SK-N-SH (cell line): ENCODE data around the gene C19orf12. TPM values are rescaled to one million over a fixed set of nuclear protein-coding genes. Genes with fewer than 3 reads are reported as not detected.

ENCODE experiments used
- CTCF ChIA-PET: fragments of 300-600, 350-600 bp; formaldehyde crosslinking; extraction: SDS; loops from one replicate; lab custom pipeline; 2021; lab: Yijun Ruan, JAX
- POLR2A ChIA-PET: fragments of 350-600 bp; sonication (Branson Sonifier 250); formaldehyde crosslinking; extraction: SDS; loops from one replicate; lab custom pipeline; 2020; ENCODE audit warnings: antibody characterized with exemption, inconsistent platforms; lab: Yijun Ruan, JAX
- DNase-seq: peaks from one replicate; pipeline ENCODE4 v3.0.0; 2012
- H2AFZ ChIP-seq: fragments of 200-600 bp; sonication (generic); 2 replicates; pipeline ENCODE4 v1.8.1; 2016; ENCODE audit warnings: antibody characterized with exemption, mild to moderate bottlenecking, low read depth
- H3F3A ChIP-seq: fragments of 200-600 bp; sonication (generic); replicated peaks from 2 replicates; pipeline ENCODE3; 2016; ENCODE audit warnings: antibody characterized with exemption, mild to moderate bottlenecking; ENCODE audit not compliant: insufficient read depth
- H3K27ac ChIP-seq, 2 experiments: fragments of 200-500 bp in 1 of 2; fragments of 200-600 bp in 1 of 2; sonication (Bioruptor generic) in 1 of 2; sonication (generic), shearing (Covaris generic) in 1 of 2; 2 replicates each; pipeline versions ENCODE4 v1.5.1 to v1.6.1; 2014 to 2016; ENCODE audit warnings: low read depth in 2 of 2, inconsistent platforms in 1 of 2, low read length in 1 of 2, mild to moderate bottlenecking in 1 of 2, mixed read lengths in 1 of 2
- H3K27me3 ChIP-seq: fragments of 200-600 bp; sonication (generic), shearing (Covaris generic); 2 replicates; pipeline ENCODE4 v1.6.1; 2016; ENCODE audit warnings: mixed run types; ENCODE audit not compliant: insufficient read depth
- H3K36me3 ChIP-seq, 2 experiments: fragments of 200-500 bp in 1 of 2; fragments of 200-600 bp in 1 of 2; sonication (Bioruptor generic) in 1 of 2; sonication (generic) in 1 of 2; replicated peaks in 1 of 2; 2 replicates each; pipeline versions ENCODE3 to v1.5.1; 2014 to 2016; ENCODE audit warnings: low read length in 1 of 2, mild to moderate bottlenecking in 1 of 2; ENCODE audit not compliant: insufficient read depth in 2 of 2, control insufficient read depth in 1 of 2
- H3K4me1 ChIP-seq, 2 experiments: fragments of 200-500 bp in 1 of 2; fragments of 200-600 bp in 1 of 2; sonication (Bioruptor generic) in 1 of 2; sonication (generic), shearing (Covaris generic) in 1 of 2; 2 replicates each; pipeline versions ENCODE4 v1.5.1 to v1.6.1; 2014 to 2016; ENCODE audit warnings: low read depth in 1 of 2, low read length in 1 of 2, mixed run types in 1 of 2; ENCODE audit not compliant: insufficient read depth in 2 of 2, control insufficient read depth in 1 of 2
- H3K4me2 ChIP-seq: fragments of 200-600 bp; sonication (generic), shearing (Covaris generic); 2 replicates; pipeline ENCODE4 v1.6.1; 2017; ENCODE audit warnings: mixed run types
- H3K4me3 ChIP-seq, 2 experiments: fragments of 200-500 bp in 1 of 2; fragments of 200-600 bp in 1 of 2; sonication (Bioruptor generic) in 1 of 2; sonication (generic), shearing (Covaris generic) in 1 of 2; 2 replicates each; pipeline versions ENCODE4 v1.5.1 to v1.8.1; 2014 to 2016; ENCODE audit warnings: low read depth in 2 of 2, inconsistent platforms in 1 of 2, low read length in 1 of 2, mild to moderate bottlenecking in 1 of 2, mixed read lengths in 1 of 2, moderate library complexity in 1 of 2
- H3K79me2 ChIP-seq: fragments of 200-600 bp; sonication (generic); 2 replicates; pipeline ENCODE4 v1.8.1; 2017; ENCODE audit warnings: mild to moderate bottlenecking; ENCODE audit not compliant: insufficient read depth
- H3K9ac ChIP-seq: fragments of 200-600 bp; sonication (generic); 2 replicates; pipeline ENCODE4 v1.6.1; 2017; ENCODE audit warnings: mixed run types
- H3K9me2 ChIP-seq: fragments of 200-600 bp; sonication (generic); 2 replicates; pipeline ENCODE4 v1.6.1; 2017; ENCODE audit warnings: mixed run types
- H3K9me3 ChIP-seq: fragments of 200-600 bp; sonication (generic); 2 replicates; pipeline ENCODE4 v1.6.1; 2017; ENCODE audit warnings: mixed run types, mild to moderate bottlenecking, moderate library complexity
- H4K20me1 ChIP-seq: fragments of 200-600 bp; sonication (generic); 2 replicates; pipeline ENCODE4 v1.6.1; 2017; ENCODE audit warnings: mild to moderate bottlenecking, mixed run types; ENCODE audit not compliant: insufficient read depth
- FOSL2 ChIP-seq: IDR thresholded peaks from 2 replicates; pipeline ENCODE4 v1.4.0; 2012; ENCODE audit warnings: low read depth, mild to moderate bottlenecking, moderate library complexity, borderline replicate concordance
- FOXJ3 ChIP-seq: sonication (generic); formaldehyde crosslinking; IDR thresholded peaks from 2 replicates; pipeline ENCODE4 v1.5.1; 2020; ENCODE audit warnings: mild to moderate bottlenecking, missing genetic modification reagents
- FOXM1 ChIP-seq: IDR thresholded peaks from 2 replicates; pipeline ENCODE4 v1.4.0; 2012; ENCODE audit warnings: low read depth, mild to moderate bottlenecking
- POLR2AphosphoS5 ChIP-seq: IDR thresholded peaks from 2 replicates; pipeline ENCODE4 v1.6.1; 2012; ENCODE audit warnings: low read depth, low read length
- RAD21 ChIP-seq: IDR thresholded peaks from 2 replicates; pipeline ENCODE4 v1.6.1; 2012; ENCODE audit warnings: mild to moderate bottlenecking, low read length
- SIN3A ChIP-seq: IDR thresholded peaks from 2 replicates; pipeline ENCODE4 v1.6.1; 2012; ENCODE audit warnings: low read depth, mild to moderate bottlenecking, low read length, moderate library complexity, borderline replicate concordance
- TAF1 ChIP-seq: IDR thresholded peaks from 2 replicates; pipeline ENCODE4 v1.6.1; 2012; ENCODE audit warnings: low read depth, mild to moderate bottlenecking, low read length, moderate library complexity, borderline replicate concordance
- TCF12 ChIP-seq: IDR thresholded peaks from 2 replicates; pipeline ENCODE4 v1.4.0; 2012
- YY1 ChIP-seq: IDR thresholded peaks from 2 replicates; pipeline ENCODE4 v1.4.0; 2012; ENCODE audit warnings: low read depth, mild to moderate bottlenecking
- WGBS: methylation state at CpG from one replicate; pipeline ENCODE4 v1.1.6; 2017; ENCODE audit warnings: low lambda C conversion rate; 5-methylcytosine and 5-hydroxymethylcytosine counted together
- polyA plus RNA-seq, 3 experiments: library from polyadenylated mRNA; depleted of rRNA; stranded (reverse); fragments of >200 nt; gene quantifications; 2 replicates each; pipeline ENCODE4 v1.2.3, GENCODE V29; 2012
- TF ChIP-seq, protein P1 (sequence below): IDR thresholded peaks from 2 replicates; pipeline ENCODE4 v1.6.1; 2012; ENCODE audit warnings: mild to moderate bottlenecking, low read depth, low read length, moderate library complexity
- TF ChIP-seq, protein P2 (sequence below): IDR thresholded peaks from 2 replicates; pipeline ENCODE4 v1.4.0; 2012; ENCODE audit warnings: low read depth
- TF ChIP-seq, protein P3 (sequence below): IDR thresholded peaks from 2 replicates; pipeline ENCODE4; 2012
- TF ChIP-seq, protein P4 (sequence below): fragments of 150-350 bp; IDR thresholded peaks from 2 replicates; pipeline ENCODE4 v1.6.1; 2016; ENCODE audit warnings: mild to moderate bottlenecking, low read depth, low read length

The C19orf12 gene
- polyA plus RNA-seq, 1 of the 3 experiments (the other 2 are of a cell fraction), result 30.5 TPM

DNA sequence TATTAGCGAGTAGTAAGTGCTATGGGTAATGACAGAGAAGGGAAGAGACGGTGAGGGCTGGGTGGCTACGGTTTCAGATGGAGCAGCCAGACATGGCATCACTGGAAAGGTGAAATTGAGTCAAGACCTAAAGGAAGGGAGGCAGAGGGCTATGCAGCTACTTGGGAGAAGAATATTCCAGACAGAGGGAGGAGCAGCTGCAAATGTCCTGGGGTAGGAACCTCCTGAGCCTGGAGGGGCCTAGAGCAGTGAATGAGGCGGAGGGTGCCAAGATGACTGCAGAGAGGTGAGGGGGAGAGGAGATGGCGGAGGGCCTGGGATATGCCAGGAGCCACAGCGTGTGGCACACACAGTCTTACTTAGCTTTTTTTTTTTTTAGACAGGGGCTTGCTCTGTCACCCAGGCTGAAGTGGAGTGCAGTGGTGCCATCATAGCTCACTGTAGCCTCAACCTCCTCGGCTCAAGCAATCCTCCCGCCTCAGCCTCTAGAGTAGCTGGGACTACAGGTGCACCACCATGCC, 28.7 kb downstream of the C19orf12 start:
- H3K79me2 ChIP-seq, result no peaks in the 10 kb centered on the region
- no peaks in the 10 kb centered on the region for H3K9me3 ChIP-seq
- TF ChIP-seq, protein P1, sequence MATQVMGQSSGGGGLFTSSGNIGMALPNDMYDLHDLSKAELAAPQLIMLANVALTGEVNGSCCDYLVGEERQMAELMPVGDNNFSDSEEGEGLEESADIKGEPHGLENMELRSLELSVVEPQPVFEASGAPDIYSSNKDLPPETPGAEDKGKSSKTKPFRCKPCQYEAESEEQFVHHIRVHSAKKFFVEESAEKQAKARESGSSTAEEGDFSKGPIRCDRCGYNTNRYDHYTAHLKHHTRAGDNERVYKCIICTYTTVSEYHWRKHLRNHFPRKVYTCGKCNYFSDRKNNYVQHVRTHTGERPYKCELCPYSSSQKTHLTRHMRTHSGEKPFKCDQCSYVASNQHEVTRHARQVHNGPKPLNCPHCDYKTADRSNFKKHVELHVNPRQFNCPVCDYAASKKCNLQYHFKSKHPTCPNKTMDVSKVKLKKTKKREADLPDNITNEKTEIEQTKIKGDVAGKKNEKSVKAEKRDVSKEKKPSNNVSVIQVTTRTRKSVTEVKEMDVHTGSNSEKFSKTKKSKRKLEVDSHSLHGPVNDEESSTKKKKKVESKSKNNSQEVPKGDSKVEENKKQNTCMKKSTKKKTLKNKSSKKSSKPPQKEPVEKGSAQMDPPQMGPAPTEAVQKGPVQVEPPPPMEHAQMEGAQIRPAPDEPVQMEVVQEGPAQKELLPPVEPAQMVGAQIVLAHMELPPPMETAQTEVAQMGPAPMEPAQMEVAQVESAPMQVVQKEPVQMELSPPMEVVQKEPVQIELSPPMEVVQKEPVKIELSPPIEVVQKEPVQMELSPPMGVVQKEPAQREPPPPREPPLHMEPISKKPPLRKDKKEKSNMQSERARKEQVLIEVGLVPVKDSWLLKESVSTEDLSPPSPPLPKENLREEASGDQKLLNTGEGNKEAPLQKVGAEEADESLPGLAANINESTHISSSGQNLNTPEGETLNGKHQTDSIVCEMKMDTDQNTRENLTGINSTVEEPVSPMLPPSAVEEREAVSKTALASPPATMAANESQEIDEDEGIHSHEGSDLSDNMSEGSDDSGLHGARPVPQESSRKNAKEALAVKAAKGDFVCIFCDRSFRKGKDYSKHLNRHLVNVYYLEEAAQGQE, result no peak
- TF ChIP-seq TCF12, result no peak
- no peak for TF ChIP-seq FOSL2
- no peak for TF ChIP-seq POLR2AphosphoS5
- TF ChIP-seq TAF1, result no peak
- TF ChIP-seq SIN3A, result no peak
- TF ChIP-seq, protein P2, sequence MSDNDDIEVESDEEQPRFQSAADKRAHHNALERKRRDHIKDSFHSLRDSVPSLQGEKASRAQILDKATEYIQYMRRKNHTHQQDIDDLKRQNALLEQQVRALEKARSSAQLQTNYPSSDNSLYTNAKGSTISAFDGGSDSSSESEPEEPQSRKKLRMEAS, result no peak
- TF ChIP-seq, protein P3, sequence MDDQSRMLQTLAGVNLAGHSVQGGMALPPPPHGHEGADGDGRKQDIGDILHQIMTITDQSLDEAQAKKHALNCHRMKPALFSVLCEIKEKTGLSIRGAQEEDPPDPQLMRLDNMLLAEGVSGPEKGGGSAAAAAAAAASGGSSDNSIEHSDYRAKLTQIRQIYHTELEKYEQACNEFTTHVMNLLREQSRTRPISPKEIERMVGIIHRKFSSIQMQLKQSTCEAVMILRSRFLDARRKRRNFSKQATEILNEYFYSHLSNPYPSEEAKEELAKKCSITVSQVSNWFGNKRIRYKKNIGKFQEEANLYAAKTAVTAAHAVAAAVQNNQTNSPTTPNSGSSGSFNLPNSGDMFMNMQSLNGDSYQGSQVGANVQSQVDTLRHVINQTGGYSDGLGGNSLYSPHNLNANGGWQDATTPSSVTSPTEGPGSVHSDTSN, result no peak
- TF ChIP-seq RAD21, result no peak
- TF ChIP-seq, all 33 proteins: peak for 0
- H3K27me3 ChIP-seq, result no peaks in the 10 kb centered on the region
- POLR2A ChIA-PET, result no interaction called here
- no peak overlapping the region for H3K9ac ChIP-seq
- H2AFZ ChIP-seq, result no peak overlapping the region
- 89% methylated on average over 8 of the region's 8 CpGs for WGBS
- H3K36me3 ChIP-seq, result no peaks in the 10 kb centered on the region
- no peak for DNase-seq
- no peak overlapping the region for H3K27ac ChIP-seq
- H3K4me2 ChIP-seq, result no peak overlapping the region
- CTCF ChIA-PET, result interaction anchor here (1.0 to 2.4 kb wide), 3 partner anchors 8 to 76 kb away, joined by 4 to 21 read pairs (median 4); partner anchors contain the start of gene C19orf12
- no peak overlapping the region for H3K4me3 ChIP-seq
- no peaks in the 10 kb centered on the region for H4K20me1 ChIP-seq
- no peaks in the 10 kb centered on the region for H3K9me2 ChIP-seq
- H3F3A ChIP-seq, result no peaks in the 10 kb centered on the region
- peaks cover 0 to 9% of the 10 kb centered on the region in 2 experiments; a peak in 1 of 4 replicates for H3K4me1 ChIP-seq

DNA sequence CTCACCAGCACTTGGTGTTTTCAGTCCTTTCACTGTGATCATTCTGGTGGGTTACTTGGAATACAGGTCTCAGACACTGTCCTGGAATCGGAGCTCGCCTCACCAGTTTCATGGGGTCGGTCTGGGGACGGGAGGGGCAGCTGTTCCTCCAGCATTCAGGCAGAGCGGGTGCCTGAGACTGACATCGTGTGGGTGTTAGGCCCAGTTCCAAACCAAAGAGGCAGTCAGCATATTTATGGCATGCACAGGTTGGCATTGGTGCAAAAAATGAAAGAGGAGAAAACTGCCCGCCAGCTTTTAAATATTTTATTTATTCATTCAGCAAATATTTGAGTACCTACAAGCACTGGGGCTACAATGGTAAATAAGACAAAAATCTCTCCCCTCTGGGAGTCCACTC, 29.7 kb downstream of the C19orf12 start:
- DNase-seq, result no peak
- Histone ChIP-seq H3K79me2 (no peaks in the 10 kb centered on the region), H3K27me3 (no peaks in the 10 kb centered on the region), H2AFZ (no peak overlapping the region), H3K9ac (no peak overlapping the region), H3K27ac (no peak overlapping the region), H3K4me1 (peaks cover 0 to 9% of the 10 kb centered on the region in 2 experiments; a peak in 1 of 4 replicates), H3K9me2 (no peaks in the 10 kb centered on the region), H3F3A (no peaks in the 10 kb centered on the region), H3K9me3 (no peaks in the 10 kb centered on the region), H4K20me1 (no peaks in the 10 kb centered on the region), H3K4me3 (no peak overlapping the region), H3K4me2 (no peak overlapping the region), H3K36me3 (no peaks in the 10 kb centered on the region)
- ChIA-PET POLR2A (no interaction called here), CTCF (interaction anchor here (0.8 to 2.4 kb wide), 3 partner anchors 9 to 31 kb away, joined by 3 to 21 read pairs (median 7); partner anchors contain the start of gene C19orf12)
- TF ChIP-seq, protein P4, sequence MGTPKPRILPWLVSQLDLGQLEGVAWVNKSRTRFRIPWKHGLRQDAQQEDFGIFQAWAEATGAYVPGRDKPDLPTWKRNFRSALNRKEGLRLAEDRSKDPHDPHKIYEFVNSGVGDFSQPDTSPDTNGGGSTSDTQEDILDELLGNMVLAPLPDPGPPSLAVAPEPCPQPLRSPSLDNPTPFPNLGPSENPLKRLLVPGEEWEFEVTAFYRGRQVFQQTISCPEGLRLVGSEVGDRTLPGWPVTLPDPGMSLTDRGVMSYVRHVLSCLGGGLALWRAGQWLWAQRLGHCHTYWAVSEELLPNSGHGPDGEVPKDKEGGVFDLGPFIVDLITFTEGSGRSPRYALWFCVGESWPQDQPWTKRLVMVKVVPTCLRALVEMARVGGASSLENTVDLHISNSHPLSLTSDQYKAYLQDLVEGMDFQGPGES, result no peak
- TF ChIP-seq, protein P2, result no peak
- TF ChIP-seq YY1 (no peak), FOXM1 (no peak), FOXJ3 (CRISPR knock-in tag) (no peak)
- TF ChIP-seq, protein P3, result no peak
- WGBS, result 85% methylated on average over 7 of the region's 7 CpGs
